ENCODE results near the gene KATNA1. TPM values are rescaled to one million over a fixed set of nuclear protein-coding genes. Genes with fewer than 3 reads are reported as not detected.
A peak's percentile ranks its signal among the peaks of the same experiment; 100 is the strongest.

Gene KATNA1
- total RNA-seq, 1 donor from 2014 or later: 15.0 TPM

GRCh38 chr6:149566410-149567193 lies 81.9 kb downstream of the KATNA1 start:
- peak overlapping the region; percentile 87 for H3K27ac Mint-ChIP-seq (ENCODE audit: unreplicated experiment)
- H3K9me3 Mint-ChIP-seq: no peaks in the 10 kb centered on the region

GRCh38 chr6:149565527-149566409 lies 82.7 kb downstream of the KATNA1 start, which contains the start of gene GINM1:
Gene GINM1 (plus strand): TSS chr6:149566375. CDS start chr6:149566415, 40 bp downstream.
- Mint-ChIP-seq H3K27ac (ENCODE audit: unreplicated experiment) (peak within 1 kb of the TSS; percentile 87), H3K27me3 (ENCODE audit: low read depth) (peaks cover 14% of the 10 kb centered on the region), H3K4me3 (peak within 1 kb of the TSS; percentile 94), H3K4me1 (peaks cover 17% of the 10 kb centered on the region), H3K9me3 (no peaks in the 10 kb centered on the region), H3K36me3 (ENCODE audit: low read depth) (no peaks in the 10 kb centered on the region)
- peak; percentile 80 for TF ChIP-seq CTCF (conservative IDR thresholded peaks at IDR 0.05)
- peak; percentile 97 for DNase-seq (ENCODE audit: low read depth, low spot score)

More at GRCh38 chr6:149566410-149567193, 81.9 kb downstream of the KATNA1 start:
- Mint-ChIP-seq H3K27me3 (ENCODE audit: low read depth) (peaks cover 13% of the 10 kb centered on the region), H3K4me3 (peak overlapping the region; percentile 94), H3K4me1 (peaks cover 17% of the 10 kb centered on the region), H3K36me3 (ENCODE audit: low read depth) (no peaks in the 10 kb centered on the region)
- no peak for TF ChIP-seq CTCF (conservative IDR thresholded peaks at IDR 0.05)
- peak; percentile 42 for DNase-seq (ENCODE audit: low read depth, low spot score)

- H3K36me3 Mint-ChIP-seq (ENCODE audit: low read depth): no peaks in the 10 kb centered on the region
- H3K4me1 Mint-ChIP-seq: peaks cover 17% of the 10 kb centered on the region
- H3K27me3 Mint-ChIP-seq (ENCODE audit: low read depth): peaks cover 33% of the 10 kb centered on the region
- H3K27ac Mint-ChIP-seq (ENCODE audit: unreplicated experiment): no peak overlapping the region
- H3K4me3 Mint-ChIP-seq: no peak overlapping the region
- H3K9me3 Mint-ChIP-seq: no peaks in the 10 kb centered on the region
- no peak for DNase-seq (ENCODE audit: low read depth, low spot score)
- no peak for TF ChIP-seq CTCF (conservative IDR thresholded peaks at IDR 0.05)
These were observed 84.6 kb downstream of the KATNA1 start for GRCh38 chr6:149563928-149564325.

GRCh38 chr6:149563203-149563927 lies 85.1 kb downstream of the KATNA1 start:
- Mint-ChIP-seq H3K36me3 (ENCODE audit: low read depth) (no peaks in the 10 kb centered on the region), H3K9me3 (no peaks in the 10 kb centered on the region), H3K4me1 (peaks cover 17% of the 10 kb centered on the region), H3K4me3 (no peak overlapping the region), H3K27me3 (ENCODE audit: low read depth) (peaks cover 38% of the 10 kb centered on the region), H3K27ac (ENCODE audit: unreplicated experiment) (no peak overlapping the region)
- TF ChIP-seq CTCF (conservative IDR thresholded peaks at IDR 0.05): no peak
- no peak for DNase-seq (ENCODE audit: low read depth, low spot score)

- H3K36me3 Mint-ChIP-seq (ENCODE audit: low read depth): no peaks in the 10 kb centered on the region
- TF ChIP-seq CTCF (conservative IDR thresholded peaks at IDR 0.05): peak; percentile 65
- peaks cover 4% of the 10 kb centered on the region for H3K4me1 Mint-ChIP-seq
- peak overlapping the region; percentile 84 for H3K4me3 Mint-ChIP-seq
- H3K9me3 Mint-ChIP-seq: no peaks in the 10 kb centered on the region
- H3K27me3 Mint-ChIP-seq (ENCODE audit: low read depth): peaks cover 62% of the 10 kb centered on the region
- DNase-seq (ENCODE audit: low read depth, low spot score): no peak
- H3K27ac Mint-ChIP-seq (ENCODE audit: unreplicated experiment): no peak overlapping the region
These were observed 87.8 kb downstream of the KATNA1 start for GRCh38 chr6:149560736-149561135.

Data from neural crest cell (in vitro differentiated cells).